HPDE6-E6E7 (cell line): ENCODE results near the gene FAM107B.

ENCODE experiments used
- DNase-seq: peaks from one replicate; pipeline ENCODE4 v3.0.0; 2011; ENCODE audit warnings: missing footprints; ENCODE audit errors: extremely low spot score

FAM107B gene

DNA sequence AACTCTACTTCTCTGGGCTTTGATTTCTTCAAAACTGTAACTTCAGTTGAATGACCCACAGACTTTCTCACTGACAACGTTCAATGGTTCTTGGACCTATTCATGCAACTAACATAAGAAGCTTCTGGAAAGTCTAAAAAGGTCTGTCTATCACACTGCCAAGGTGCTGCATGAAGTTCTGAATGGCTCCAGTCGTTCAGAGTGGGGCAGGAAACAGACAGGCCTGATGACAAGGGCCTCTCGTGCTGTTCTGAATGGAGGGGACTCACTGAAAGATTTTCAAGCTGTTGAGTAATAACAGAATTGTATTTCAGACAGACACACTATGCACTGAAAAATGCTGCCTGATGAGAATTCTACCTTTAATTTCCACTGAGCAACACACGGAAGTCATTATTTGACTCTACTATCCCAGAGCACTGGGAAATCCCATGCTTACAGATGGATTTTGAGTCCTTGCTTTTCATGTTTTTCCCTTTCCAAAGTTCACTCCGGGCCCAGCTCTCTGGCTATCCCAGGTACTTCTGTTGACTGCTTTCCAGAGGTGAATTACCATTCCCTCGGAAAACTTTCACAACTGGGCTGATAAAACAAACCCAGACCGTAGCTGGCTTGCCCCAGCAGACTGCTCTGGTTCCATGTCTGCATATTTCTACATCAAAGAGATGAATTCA, 239.1 kb downstream of the FAM107B start:
- no peak for DNase-seq

DNA sequence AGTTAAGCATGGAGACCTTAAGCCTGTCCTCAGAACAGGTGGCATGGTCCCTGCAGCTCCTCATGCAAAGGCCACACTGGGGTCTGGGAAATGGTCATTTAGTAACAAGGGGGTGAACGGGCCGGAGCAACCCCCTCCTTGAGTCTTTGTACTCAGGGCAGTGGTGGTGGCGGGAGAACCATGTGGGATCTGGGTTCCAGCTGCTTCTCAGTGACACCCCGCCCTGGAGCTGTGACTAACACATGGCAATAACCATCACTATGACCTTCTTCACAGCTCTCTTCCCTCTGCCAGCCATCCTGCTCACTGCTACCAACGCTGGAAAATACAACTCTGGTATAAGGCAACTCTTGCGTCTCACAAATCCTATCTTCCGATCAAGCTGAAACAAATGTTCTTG, 240.5 kb downstream of the FAM107B start:
- no peak for DNase-seq

DNA sequence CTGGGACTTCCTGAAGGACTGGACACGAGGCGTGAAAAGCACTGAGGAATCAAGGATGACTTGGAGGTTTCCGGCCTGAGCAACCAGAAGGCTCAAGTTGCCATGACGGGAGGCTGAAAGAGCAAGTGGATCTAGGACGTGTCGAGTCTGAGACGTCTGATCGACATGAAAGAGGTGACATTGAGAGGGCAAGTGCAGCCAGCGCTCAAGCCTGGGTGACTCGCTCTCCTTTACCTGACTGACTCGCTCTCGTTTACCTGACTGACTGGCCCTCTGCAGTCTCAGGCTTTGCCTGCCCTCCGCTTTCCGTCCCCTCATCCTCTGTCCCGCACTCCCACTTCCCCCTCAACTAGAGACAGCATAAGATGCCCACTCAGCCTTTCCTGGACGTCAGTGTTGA, 241.4 kb downstream of the FAM107B start:
- no peak for DNase-seq

DNA sequence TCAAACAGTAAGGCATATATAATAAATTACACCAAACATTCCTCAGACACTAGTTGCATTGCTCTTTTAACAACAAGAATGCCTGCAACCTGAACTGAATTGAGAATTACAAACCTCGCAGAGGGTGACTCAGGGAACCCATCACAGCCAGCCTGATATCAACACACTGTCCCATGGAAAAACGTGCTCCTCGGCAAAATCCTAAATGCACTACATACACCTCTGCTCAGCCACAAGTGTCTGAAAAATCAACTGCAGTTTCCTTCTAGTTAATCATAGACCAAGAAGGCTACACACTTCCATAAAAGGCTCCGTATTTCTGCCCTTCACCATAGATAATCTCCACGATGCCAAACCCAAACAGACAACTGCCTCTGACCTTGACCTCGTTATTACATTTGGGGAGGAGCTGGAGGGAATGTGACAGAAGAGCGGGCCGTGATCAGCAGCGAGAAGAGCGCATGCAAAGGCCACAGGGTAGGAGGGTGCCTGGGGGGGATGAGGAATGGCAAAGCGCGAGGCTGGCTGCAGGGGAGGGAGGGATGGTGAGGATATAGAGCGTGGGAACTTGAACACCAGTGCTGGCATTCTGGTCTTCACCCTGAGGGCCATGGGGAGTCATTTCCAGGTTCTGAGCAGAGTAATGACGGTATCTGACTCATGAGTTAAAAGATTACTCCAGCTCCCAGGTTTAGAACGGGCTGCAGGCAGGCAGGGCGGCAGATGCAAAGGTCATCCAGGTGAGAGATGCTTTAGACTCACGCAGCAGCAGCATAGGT, 242.0 kb downstream of the FAM107B start:
- peak; percentile 51 for DNase-seq

DNA sequence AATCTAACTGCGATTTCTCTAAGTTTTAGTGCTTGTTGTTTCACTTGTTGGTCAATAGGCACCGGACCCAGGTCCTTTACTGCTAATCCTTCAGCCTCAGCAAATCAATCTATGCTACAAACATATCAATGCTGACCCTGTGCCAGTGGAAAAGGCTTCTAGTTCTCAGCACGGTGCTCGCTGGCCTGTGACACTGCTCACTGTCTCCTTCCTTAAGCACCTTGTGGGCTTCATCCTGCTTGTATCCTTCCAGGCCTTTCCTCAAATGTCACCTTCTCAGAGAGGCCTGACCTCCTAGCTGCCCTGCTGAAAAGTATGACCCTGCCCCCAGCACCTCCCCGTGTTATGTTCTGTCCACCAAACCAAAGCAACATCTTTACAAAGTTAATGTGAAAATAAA, 242.7 kb downstream of the FAM107B start:
- no peak for DNase-seq

DNA sequence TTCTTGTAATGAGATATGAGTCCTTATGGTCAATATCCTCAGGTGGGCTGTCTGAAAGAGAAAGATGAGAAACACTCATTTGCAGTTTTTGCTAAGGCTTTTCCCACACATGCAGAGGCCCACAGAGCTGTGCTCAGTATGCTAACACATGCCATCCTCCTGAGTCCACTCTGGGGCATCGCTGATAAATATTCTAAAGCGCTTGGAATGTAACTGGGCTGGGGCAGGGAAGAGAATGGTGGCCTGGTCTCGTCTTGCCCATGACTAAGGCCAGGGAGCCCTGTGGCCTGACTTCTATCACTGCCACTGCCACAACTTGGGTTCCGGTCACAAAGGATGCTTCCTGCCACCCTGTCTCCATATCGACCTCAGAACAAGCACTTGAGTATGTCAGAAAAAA, 244.2 kb downstream of the FAM107B start:
- no peak for DNase-seq

DNA sequence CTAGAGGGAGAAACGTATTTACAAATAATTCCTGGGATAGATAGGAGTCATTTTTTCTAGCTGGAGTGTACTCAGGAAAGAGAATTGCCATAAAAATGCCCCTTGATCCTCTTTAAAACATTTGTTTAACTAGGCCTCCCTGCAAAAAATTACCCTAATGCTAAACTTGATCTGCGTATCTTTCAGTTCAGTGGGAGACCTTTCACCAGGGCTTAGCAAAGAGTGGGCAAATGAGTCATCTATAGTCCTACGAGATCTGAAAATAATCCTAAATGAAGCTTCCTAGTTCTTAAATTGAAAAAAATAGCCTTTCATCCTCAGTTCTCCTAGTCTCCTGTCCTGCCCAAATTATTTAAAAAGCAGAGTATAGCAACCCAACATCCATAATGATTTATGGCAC, 245.3 kb downstream of the FAM107B start:
- DNase-seq, result no peak

DNA sequence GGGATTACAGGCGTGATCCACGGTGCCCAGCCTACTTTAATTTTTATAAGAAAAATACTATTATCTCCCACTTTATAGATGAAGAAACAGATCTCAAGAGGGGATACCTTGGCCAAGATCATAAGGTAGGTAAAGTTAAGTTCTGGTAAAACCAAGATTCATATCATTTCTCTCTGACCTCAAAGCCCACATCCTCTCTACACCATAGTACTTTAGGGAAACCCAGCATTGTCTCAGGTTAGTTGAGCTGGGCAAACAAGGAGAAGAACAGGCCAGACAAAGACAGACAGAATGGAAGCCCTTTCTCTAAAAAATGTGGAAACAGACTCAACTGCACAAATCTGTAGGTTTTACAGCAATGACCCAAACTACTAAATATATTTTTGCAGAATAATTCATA, 246.2 kb downstream of the FAM107B start:
- no peak for DNase-seq

DNA sequence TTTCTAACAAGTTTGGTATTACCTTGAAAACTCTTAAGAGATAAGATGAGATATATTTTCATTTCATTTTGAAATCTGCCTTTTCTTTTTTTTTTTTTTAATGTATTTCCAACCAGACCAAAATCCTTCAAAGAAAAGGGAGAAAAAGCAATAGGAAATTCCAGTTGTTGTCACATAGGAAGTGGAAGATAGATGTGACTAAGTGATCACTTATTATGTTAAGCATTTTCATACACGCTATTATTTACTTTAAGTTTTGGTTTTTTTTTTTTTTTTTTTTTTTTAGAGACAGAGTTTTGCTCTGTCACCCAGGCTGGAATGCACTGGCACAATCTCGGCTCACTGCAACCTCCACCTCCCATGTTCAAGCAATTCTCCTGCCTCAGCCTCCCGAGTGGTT, 246.8 kb downstream of the FAM107B start:
- DNase-seq, result no peak

DNA sequence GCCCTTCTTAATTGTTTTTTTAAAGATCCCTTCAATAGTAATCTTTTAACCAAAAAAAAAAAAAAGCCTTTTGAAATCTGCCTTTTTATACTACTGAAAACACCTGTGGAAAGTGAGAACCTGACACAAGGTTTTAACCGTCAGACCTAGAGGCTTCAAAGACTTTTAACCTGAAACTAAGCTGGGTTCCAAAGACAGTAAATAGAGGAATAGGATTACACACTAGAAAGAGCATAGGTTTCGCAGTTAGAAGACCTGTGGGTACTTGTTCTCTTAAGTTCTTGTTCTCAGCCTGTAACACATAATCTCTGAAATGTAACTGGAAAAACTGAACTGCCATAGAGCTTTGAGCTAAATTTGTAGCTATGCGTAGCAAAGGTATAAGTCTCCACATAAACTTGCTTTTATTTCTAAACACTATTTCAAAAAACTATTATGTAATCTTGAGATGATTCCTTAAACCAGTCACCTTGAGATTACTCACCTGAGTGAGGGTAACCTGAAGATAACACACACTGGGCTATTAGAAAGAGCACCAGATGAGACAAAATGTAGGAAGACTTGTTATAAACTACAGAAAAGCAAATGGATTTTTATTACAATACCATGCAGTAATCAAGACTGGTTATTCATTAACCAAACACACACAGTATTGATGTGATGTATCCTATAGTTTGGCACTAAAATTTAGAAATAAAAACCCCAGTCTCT, 247.4 kb downstream of the FAM107B start:
- no peak for DNase-seq

DNA sequence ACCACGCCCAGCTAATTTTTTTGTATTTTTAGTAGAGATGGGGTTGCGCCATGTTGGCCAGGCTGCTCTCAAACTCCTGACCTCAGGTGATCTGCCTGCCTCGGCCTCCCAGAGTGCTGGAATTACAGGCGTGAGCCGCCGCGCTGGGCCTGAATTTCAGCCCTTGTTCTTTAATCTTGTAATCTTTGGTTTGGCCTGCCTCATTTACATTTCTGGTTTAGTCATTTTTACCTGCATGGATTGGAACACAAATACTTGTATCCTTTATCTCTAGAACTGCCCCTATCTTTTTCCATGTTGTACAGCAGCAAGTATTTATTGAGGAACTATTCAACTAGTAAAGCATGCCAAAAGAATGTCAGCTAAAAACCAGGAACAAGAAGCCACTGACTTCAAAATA, 248.4 kb downstream of the FAM107B start:
- DNase-seq, result no peak

DNA sequence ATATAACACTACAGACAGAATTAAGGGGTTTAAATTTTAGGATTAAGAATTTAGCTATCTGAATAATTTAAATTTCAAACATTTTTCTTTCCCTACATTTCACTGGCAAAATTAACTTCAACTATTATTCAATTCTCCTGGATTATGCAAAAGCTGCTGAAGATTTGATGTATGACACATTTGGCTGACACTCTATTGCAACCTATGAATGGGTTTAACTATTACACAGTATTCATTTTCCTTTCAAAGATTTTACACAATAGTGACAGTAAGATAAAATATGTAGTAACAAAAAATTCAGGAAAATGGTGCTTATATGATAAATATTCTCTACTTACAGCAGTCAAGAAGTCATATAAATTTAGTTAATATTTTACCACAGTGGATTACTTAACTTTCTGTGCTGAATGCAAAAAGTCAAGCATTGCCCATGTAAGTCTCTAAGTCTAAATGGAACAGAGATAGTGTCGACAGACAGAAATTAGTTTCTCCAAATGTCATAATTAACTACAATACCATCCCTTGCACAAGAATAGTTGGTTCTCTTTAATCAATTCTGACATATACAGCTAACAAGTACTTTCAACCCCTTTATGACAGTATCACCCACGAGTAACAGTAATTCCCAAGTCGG, 249.9 kb downstream of the FAM107B start:
- DNase-seq, result no peak

DNA sequence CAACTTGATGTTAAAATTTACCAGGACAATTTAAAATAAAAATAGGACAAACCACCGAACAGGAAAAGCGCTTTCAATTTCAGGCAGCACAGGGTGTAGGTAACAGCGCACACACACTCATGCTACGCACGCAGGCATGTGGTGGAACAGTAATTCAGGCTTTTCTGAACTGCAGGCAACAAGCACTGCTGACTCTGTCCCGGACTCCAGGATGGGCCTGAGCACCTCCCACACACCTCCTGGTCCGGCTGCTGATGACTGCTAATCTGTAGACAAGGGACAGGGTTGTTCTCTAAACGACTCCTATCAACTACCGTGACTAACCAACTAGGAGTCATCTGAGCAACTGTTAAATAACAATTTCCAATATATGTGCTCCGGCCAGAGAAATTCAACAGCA, 251.4 kb downstream of the FAM107B start:
- no peak for DNase-seq

DNA sequence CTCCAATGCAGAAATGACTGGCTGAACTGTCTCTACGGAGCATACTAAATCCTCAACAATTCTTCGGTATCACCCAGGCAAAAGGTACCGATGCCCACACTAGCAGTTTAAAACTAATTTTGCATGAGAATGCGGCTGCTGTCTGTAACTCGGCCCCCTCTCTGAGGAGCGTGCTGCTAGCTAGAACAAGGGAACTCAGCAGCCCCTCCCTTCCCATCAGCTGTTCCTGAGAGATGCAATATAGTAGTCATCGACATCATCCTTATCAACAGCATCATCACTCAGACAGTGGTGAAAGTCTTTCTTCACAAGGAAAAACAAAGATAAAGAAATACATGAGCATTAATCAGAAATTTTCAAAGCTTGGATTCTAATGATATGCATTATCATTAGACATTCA, 254.9 kb downstream of the FAM107B start:
- no peak for DNase-seq

DNA sequence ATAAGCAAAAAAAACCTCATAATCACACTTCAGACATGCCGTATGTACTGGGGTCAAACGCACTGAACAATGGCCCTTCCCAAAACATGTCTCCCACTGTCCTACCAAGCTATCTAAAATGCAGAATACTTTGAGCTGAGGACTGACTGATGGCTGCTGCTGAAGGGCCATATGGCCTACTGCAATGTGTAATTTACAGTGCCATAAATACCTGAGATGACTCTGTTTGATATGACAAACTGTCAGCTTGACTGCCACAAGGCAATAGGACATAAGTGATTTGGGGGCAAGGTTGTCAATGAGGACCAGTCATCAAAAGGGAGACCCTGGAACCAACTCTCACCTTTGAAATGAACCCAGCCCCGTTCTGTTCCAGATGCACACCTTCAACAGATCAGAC, 256.5 kb downstream of the FAM107B start:
- DNase-seq, result no peak

DNA sequence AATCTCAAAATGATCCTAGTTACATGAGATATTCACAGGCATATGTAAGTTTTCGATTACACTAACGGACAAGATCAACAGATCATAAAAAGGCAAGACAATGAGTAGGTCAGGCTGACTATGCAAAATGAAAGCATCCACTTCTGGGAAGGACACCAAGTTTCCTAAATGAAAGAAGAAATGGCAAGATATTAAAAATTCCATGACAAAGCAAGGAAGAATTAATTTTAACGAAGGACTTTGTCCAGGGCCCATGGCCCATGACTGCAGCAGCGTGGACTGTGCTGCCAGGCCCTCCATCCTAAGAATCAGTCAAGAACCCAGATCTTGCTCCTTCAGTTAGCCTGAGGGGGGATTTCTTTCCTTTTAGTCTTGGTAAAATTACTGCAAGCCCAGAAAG, 261.6 kb downstream of the FAM107B start:
- DNase-seq, result no peak

DNA sequence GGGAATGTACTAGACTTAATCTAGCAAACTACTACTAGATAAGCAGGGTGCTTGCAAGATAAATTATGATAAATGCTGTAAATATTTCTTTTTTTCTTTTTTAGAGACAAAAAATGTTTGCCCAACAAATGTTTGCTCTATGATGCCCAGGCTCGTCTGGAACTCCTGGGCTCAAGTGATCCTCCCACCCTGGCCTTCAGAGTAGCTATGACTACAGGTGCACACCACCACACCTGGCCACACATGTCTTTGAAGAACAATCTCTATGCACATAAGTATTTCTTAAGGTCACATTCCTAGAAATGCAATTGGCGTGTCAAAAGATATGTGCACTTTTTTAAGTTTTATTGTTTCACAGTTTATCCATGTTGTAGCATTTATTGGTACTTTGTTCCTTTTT, 264.4 kb downstream of the FAM107B start:
- DNase-seq, result no peak

DNA sequence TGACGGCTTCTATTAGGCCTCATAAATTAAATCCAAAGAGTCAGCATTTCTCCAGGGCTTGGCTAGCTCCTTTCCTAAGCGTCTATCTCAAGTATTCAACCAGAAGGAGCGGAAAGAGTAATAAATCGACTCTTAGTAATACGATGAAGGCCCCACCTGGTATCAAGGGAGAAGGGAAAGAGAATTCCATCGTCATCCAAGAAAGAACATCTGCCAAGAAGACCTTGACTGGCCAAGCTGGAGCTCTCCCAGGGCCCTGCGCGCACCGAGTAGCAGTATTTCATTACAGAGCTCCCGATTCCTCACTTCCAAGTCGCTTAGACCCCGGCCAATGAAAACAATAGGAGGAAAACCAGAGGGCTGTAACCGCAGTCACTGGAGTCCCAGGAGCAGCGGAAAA, 266.0 kb downstream of the FAM107B start:
- no peak for DNase-seq

DNA sequence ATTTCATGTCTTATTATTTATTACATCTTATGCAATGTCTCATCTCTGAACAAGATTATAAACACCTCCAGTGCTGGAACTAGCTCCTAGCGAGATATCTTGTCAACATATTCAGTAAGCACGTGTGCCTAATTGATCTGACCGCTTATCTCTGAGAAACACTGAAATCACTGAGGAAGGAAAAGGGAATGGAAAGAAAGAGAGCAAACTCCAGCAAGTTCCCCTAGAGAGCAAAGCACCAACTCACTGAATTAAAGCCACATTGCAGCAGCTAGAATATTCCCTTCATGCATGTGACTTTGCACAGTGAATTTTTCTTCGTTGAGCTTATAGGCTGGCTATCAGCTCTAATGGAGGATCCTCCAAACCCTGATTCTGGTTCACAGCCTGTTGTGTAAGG, 266.9 kb downstream of the FAM107B start:
- no peak for DNase-seq

DNA sequence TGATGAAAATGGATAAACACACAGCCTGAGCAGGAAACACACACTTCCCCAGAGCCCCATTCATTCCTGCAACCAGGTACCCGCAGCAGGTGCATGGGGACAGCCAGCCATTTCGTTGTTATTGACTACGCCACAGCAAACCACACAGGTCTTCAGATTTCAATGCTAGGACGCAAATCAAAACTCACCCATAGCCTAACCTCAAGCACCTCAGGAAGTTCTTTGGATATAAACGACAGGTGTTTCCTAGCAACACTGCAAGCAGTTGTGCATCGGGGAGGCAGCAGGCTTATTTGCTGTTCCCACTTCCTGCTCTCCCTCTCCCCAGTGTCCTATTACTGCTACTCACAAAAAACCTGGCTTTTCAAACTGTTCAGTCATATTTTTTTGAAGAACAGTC, 267.5 kb downstream of the FAM107B start:
- DNase-seq, result no peak

DNA sequence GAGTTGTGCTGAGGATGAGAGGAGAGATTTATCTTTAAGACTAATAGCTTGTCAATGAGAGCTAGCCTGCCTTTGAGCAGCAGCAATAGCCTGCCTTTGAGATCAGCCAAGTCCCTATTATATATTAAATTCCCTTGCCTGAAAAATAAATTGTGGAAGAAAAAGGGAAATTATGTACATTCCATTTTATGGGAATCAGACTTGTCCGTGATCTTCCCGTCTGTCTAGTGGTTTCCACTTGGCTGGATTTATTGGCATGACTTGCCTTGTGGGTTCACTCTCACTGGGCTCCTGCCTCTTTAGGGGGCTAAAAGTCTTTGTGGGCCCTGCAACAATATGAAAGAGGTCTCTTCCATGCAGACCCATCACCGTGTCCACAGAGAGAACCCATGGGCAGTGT, 272.3 kb downstream of the FAM107B start:
- DNase-seq, result no peak

DNA sequence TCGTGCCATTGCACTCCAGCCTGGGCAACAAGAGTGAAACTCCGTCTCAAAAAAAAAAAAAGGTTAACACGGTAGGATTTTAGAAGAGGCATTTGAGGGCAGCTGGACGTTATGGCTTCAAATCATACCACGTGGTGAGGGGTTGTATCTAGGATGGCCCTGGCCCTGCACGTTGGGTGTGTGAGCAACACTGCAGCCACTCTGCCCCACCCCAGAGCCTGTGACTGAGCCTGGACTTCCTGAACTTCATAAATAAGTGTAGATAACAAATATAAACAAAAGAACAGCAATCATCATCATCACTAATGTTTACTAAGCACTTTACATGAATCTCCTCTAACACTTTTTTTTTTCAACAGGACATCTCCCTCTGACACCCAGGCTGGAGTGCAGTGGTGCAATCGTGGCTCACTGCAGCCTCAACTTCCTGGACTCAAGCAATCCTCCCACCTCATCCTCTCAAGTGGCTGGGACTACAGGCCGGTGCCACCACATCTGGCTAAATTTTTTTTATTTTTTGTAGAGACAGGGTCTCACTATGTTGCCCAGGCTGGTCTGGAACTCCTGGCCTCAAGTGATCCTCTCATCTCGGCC, 274.4 kb downstream of the FAM107B start:
- no peak for DNase-seq
